WTC11 (cell line): ENCODE measurements around the gene WDR91. TPM values are rescaled to one million over a fixed set of nuclear protein-coding genes. Genes with fewer than 3 reads are reported as not detected.
"Not testable (repeated sequence)": the region's sequence is repeated elsewhere in the genome, so short reads cannot be mapped to it uniquely, and the experiment has no call there.

ENCODE experiments used
- ATAC-seq: fragments of 200-7000 bp; cut with Tn5 transposase; 2 replicates; pipeline ENCODE4 v1.10.0; 2021; ENCODE audit warnings: mild to moderate bottlenecking, moderate library complexity
- CTCF ChIA-PET: fragments of 300-600 bp; sonication (Branson Sonifier 250); formaldehyde crosslinking; loops from one replicate; lab custom pipeline; 2021; ENCODE audit warnings: antibody characterized with exemption; lab: Charles Lee
- POLR2A ChIA-PET: fragments of 350-600 bp; sonication (Branson Sonifier 250); formaldehyde crosslinking; loops from one replicate; lab custom pipeline; 2021; ENCODE audit warnings: antibody characterized with exemption; lab: Charles Lee
- DNase-seq: peaks from one replicate; pipeline ENCODE4 v3.0.0; 2021; ENCODE audit warnings: low spot score
- H3K27ac Mint-ChIP-seq: 2 replicates; pipeline ENCODE4 v1.8.0; 2021; ENCODE audit warnings: mixed read lengths
- H3K27me3 Mint-ChIP-seq: 2 replicates; pipeline ENCODE4 v1.8.0; 2021; ENCODE audit warnings: low read depth, mild to moderate bottlenecking, moderate library complexity, mixed read lengths
- H3K36me3 Mint-ChIP-seq: 2 replicates; pipeline ENCODE4 v1.8.0; 2021; ENCODE audit warnings: mixed read lengths
- H3K4me1 Mint-ChIP-seq: 2 replicates; pipeline ENCODE4 v1.8.0; 2022; ENCODE audit warnings: mixed read lengths
- H3K4me3 Mint-ChIP-seq: 2 replicates; pipeline ENCODE4 v1.8.0; 2021; ENCODE audit warnings: mild to moderate bottlenecking, moderate library complexity, mixed read lengths
- H3K9me3 Mint-ChIP-seq: 2 replicates; pipeline ENCODE4 v1.8.0; 2021; ENCODE audit warnings: mixed read lengths
- GABPB1 ChIP-seq: sonication (generic); formaldehyde crosslinking; IDR thresholded peaks from 2 replicates; pipeline ENCODE4 v1.8.1; 2023; ENCODE audit warnings: mild to moderate bottlenecking, missing genetic modification reagents
- SMAD4 ChIP-seq: sonication (generic); formaldehyde crosslinking; IDR thresholded peaks from 2 replicates; pipeline ENCODE4 v1.8.0; 2022; ENCODE audit warnings: mild to moderate bottlenecking, missing genetic modification reagents
- STAT6 ChIP-seq: sonication (generic); formaldehyde crosslinking; conservative IDR thresholded peaks from 2 replicates; pipeline ENCODE4 v1.8.1; 2023; ENCODE audit warnings: mild to moderate bottlenecking, low read depth, missing genetic modification reagents, moderate library complexity
- ZBTB21 ChIP-seq: sonication (generic); formaldehyde crosslinking; IDR thresholded peaks from 2 replicates; pipeline ENCODE4 v1.8.1; 2023; ENCODE audit warnings: mild to moderate bottlenecking, missing genetic modification reagents, borderline replicate concordance
- ZNF423 ChIP-seq: fragments of 250-450 bp; sonication (Bioruptor Pico); IDR thresholded peaks from 2 replicates; pipeline ENCODE4 v2.1.2; 2022; ENCODE audit warnings: mild to moderate bottlenecking, moderate library complexity
- ZNF512 ChIP-seq: sonication (generic); formaldehyde crosslinking; IDR thresholded peaks from 2 replicates; pipeline ENCODE4 v1.8.1; 2022; ENCODE audit warnings: missing genetic modification reagents, borderline replicate concordance
- ZNF671 ChIP-seq: fragments of 250-450 bp; sonication (Bioruptor Pico); IDR thresholded peaks from 2 replicates; pipeline ENCODE4 v1.8.0; 2021; ENCODE audit warnings: mild to moderate bottlenecking
- total RNA-seq: library from RNA; stranded (reverse); gene quantifications from 3 replicates; pipeline ENCODE4 v1.2.3, GENCODE V29; 2021
- TF ChIP-seq, protein P1 (sequence below): sonication (generic); formaldehyde crosslinking; IDR thresholded peaks from 2 replicates; pipeline ENCODE4 v1.8.1; 2023; ENCODE audit warnings: mild to moderate bottlenecking, missing genetic modification reagents, borderline replicate concordance
- TF ChIP-seq, protein P2 (sequence below): fragments of 250-450 bp; sonication (Bioruptor Pico); IDR thresholded peaks from 2 replicates; pipeline ENCODE4 v2.1.2; 2022; ENCODE audit warnings: mild to moderate bottlenecking, moderate library complexity

The WDR91 gene
- total RNA-seq, 1 experiment from 2014 or later, result 12.0 TPM

DNA sequence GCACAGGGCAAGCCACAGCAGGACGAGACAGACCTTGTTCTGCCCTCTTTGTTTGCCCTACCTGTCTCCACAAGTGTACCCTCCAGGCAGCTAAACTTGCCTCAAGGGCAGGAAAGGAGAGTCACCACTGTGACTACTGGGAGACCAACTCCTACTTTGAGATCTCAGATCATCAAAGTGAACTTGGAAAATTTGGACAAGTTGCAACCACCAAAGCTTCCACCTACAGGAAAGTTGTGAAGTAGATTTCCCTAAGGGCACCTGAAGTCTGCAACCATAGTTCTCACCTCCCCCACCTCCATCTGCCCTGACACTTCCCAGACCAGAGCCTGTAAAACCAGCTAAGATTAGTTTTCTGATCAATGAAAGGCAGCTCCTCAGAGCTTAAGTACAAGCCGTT lies 2.5 kb upstream of the WDR91 start:
- no peak overlapping the region for H3K4me3 Mint-ChIP-seq
- TF ChIP-seq ZNF512 (CRISPR knock-in tag), result no peak
- no peak for TF ChIP-seq ZNF423
- no peak for TF ChIP-seq ZBTB21 (CRISPR knock-in tag)
- TF ChIP-seq, protein P1, sequence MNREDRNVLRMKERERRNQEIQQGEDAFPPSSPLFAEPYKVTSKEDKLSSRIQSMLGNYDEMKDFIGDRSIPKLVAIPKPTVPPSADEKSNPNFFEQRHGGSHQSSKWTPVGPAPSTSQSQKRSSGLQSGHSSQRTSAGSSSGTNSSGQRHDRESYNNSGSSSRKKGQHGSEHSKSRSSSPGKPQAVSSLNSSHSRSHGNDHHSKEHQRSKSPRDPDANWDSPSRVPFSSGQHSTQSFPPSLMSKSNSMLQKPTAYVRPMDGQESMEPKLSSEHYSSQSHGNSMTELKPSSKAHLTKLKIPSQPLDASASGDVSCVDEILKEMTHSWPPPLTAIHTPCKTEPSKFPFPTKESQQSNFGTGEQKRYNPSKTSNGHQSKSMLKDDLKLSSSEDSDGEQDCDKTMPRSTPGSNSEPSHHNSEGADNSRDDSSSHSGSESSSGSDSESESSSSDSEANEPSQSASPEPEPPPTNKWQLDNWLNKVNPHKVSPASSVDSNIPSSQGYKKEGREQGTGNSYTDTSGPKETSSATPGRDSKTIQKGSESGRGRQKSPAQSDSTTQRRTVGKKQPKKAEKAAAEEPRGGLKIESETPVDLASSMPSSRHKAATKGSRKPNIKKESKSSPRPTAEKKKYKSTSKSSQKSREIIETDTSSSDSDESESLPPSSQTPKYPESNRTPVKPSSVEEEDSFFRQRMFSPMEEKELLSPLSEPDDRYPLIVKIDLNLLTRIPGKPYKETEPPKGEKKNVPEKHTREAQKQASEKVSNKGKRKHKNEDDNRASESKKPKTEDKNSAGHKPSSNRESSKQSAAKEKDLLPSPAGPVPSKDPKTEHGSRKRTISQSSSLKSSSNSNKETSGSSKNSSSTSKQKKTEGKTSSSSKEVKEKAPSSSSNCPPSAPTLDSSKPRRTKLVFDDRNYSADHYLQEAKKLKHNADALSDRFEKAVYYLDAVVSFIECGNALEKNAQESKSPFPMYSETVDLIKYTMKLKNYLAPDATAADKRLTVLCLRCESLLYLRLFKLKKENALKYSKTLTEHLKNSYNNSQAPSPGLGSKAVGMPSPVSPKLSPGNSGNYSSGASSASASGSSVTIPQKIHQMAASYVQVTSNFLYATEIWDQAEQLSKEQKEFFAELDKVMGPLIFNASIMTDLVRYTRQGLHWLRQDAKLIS, result no peak
- TF ChIP-seq SMAD4, result no peak
- H3K36me3 Mint-ChIP-seq, result no peaks in the 10 kb centered on the region
- ChIA-PET CTCF (interaction anchor here (0.7 kb wide), 1 partner anchor 189 kb away, joined by 3 read pairs; no protein-coding TSS in a partner anchor), POLR2A (no interaction called here)
- no peak overlapping the region for H3K27ac Mint-ChIP-seq
- H3K27me3 Mint-ChIP-seq, result peaks cover 15% of the 10 kb centered on the region
- ATAC-seq (no peak), DNase-seq (no peak)
- H3K4me1 Mint-ChIP-seq, result peaks cover 15% of the 10 kb centered on the region
- no peaks in the 10 kb centered on the region for H3K9me3 Mint-ChIP-seq

GRCh38 chr7:135211946-135212685 lies 790 bp upstream of the WDR91 start:
- Mint-ChIP-seq H3K4me1 (peaks cover 20% of the 10 kb centered on the region), H3K27me3 (peaks cover 15% of the 10 kb centered on the region), H3K27ac (peak overlapping the region; percentile 63; the same call in 1 of the 2 replicates), H3K4me3 (peak overlapping the region; percentile 88)
- DNase-seq, POLR2A ChIA-PET, ATAC-seq, H3K36me3 Mint-ChIP-seq, H3K9me3 Mint-ChIP-seq: not testable (repeated sequence)
- CTCF ChIA-PET, result interaction anchor here (0.8 to 2.3 kb wide), 5 partner anchors 9 to 226 kb away, joined by 3 to 8 read pairs (median 4); partner anchors contain the start of genes AGBL3 and CYREN

- POLR2A ChIA-PET, result no interaction called here
- DNase-seq, result no peak
These were observed 493 bp downstream of the WDR91 start for GRCh38 chr7:135210888-135211178.

More at GRCh38 chr7:135210888-135211178, 493 bp downstream of the WDR91 start:
- Mint-ChIP-seq H3K36me3 (no peaks in the 10 kb centered on the region), H3K27ac (no peak overlapping the region), H3K4me1 (peaks cover 20% of the 10 kb centered on the region), H3K9me3 (no peaks in the 10 kb centered on the region), H3K27me3 (peaks cover 15% of the 10 kb centered on the region), H3K4me3 (peak overlapping the region; percentile 92)
- CTCF ChIA-PET, result interaction anchor here (0.6 to 2.5 kb wide), 9 partner anchors 8 to 752 kb away, joined by 3 to 8 read pairs (median 4); partner anchors contain the start of genes AGBL3 and CYREN
- ATAC-seq, result no peak; the same call in 1 of the 2 replicates
- TF ChIP-seq, protein P2, sequence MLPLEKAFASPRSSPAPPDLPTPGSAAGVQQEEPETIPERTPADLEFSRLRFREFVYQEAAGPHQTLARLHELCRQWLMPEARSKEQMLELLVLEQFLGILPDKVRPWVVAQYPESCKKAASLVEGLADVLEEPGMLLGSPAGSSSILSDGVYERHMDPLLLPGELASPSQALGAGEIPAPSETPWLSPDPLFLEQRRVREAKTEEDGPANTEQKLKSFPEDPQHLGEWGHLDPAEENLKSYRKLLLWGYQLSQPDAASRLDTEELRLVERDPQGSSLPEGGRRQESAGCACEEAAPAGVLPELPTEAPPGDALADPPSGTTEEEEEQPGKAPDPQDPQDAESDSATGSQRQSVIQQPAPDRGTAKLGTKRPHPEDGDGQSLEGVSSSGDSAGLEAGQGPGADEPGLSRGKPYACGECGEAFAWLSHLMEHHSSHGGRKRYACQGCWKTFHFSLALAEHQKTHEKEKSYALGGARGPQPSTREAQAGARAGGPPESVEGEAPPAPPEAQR (CRISPR knock-in tag), result no peak
- TF ChIP-seq GABPB1, result no peak
- TF ChIP-seq ZNF671 (CRISPR knock-in tag), result no peak
- no peak for TF ChIP-seq STAT6 (CRISPR knock-in tag)
